ENCODE data around the gene MBNL2. TPM values are rescaled to one million over a fixed set of nuclear protein-coding genes. Genes with fewer than 3 reads are reported as not detected.

Gene MBNL2
- total and polyA plus RNA-seq, 2 donors from 2014 or later = 18.8 to 70.5 TPM

DNA sequence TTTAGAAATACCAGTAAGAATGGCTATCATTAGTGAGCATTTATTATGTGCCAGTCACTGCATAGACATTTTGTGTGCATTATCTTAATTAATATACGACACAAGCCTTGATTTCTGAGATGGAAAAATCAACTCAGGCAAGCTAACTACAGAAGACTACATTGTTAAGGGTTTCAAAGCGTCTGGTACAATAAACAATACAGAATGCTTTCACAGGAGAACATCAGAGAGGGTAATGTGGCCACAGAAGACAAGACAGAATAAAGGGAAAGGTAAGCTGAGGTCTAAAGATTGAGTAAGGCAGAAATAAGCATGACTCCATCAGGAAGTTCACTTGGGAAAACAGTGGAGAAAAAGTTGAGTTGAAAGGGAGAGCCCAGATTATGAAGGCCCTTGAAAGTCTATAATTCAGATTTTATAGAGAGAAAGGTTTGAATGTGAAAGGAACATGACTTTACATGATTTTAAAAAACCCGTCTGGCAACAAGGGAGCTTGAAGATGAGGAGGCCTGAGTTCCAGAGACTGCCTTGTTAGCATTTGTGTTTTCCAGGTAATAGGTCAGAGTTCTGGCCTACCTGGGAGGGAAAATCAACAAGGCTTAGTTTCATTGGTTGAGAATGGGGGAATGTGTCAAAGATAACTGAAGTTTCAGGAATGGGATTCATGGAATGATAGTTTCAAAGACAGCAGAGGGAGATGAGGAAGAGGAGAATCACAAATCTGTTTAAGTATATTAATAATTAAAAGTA, 1.8 kb upstream of the MBNL2 start:
- Histone ChIP-seq H3K36me3 (ENCODE audit: control insufficient read depth in 2 of 3, insufficient read depth in 3 of 3, low read length in 3 of 3) (no peaks in the 10 kb centered on the region), H3K4me3 (ENCODE audit: low read length in 3 of 3) (no peak overlapping the region), H3K4me1 (ENCODE audit: control insufficient read depth in 2 of 3, insufficient read depth in 2 of 3, low read depth in 1 of 3, low read length in 3 of 3) (peaks cover 4 to 18% (median 9%) of the 10 kb centered on the region in 3 donors), H3K27ac (ENCODE audit: low read depth in 2 of 2, low read length in 2 of 2) (no peak overlapping the region), H3K9me3 (ENCODE audit: control insufficient read depth in 2 of 3, insufficient read depth in 1 of 3, low read length in 3 of 3) (no peaks in the 10 kb centered on the region), H3K9ac (ENCODE audit: low read length in 3 of 3) (no peak overlapping the region), H3K27me3 (ENCODE audit: control insufficient read depth, insufficient read depth, low read length) (no peaks in the 10 kb centered on the region)
- FAIRE-seq = no peak
- TF ChIP-seq, protein P1, sequence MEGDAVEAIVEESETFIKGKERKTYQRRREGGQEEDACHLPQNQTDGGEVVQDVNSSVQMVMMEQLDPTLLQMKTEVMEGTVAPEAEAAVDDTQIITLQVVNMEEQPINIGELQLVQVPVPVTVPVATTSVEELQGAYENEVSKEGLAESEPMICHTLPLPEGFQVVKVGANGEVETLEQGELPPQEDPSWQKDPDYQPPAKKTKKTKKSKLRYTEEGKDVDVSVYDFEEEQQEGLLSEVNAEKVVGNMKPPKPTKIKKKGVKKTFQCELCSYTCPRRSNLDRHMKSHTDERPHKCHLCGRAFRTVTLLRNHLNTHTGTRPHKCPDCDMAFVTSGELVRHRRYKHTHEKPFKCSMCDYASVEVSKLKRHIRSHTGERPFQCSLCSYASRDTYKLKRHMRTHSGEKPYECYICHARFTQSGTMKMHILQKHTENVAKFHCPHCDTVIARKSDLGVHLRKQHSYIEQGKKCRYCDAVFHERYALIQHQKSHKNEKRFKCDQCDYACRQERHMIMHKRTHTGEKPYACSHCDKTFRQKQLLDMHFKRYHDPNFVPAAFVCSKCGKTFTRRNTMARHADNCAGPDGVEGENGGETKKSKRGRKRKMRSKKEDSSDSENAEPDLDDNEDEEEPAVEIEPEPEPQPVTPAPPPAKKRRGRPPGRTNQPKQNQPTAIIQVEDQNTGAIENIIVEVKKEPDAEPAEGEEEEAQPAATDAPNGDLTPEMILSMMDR (IDR thresholded peaks at IDR 0.05; ENCODE audit: borderline replicate concordance, extremely low read depth, insufficient read depth) = no peak
- DNase-seq = no peak
- intact Hi-C loops (cut with DNase I) = loop anchor here (10.0 kb wide), 1 partner anchor 114 kb away; no protein-coding TSS in a partner anchor

DNA sequence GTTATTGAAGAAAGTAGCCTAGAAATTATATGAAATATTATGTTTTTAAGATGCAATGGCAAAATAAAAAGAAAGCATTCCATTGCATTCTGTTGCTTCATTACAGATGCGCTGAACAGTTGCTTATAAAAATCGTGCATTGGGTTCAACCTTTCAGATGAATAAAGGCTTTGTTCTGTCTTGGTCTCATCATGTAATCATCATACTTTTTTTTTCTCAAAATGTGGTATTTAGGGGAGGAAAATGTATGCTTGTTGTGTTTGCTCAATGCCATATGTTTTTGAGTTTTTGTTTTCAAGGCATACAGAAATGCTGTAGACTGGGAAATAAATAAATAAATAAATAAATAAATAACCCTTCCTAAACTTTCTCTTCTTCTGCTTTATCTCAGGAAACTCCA, 1.1 kb upstream of the MBNL2 start:
- DNase-seq = no peak
- Histone ChIP-seq H3K9me3 (ENCODE audit: control insufficient read depth in 2 of 3, insufficient read depth in 1 of 3, low read length in 3 of 3) (no peaks in the 10 kb centered on the region), H3K27ac (ENCODE audit: low read depth in 2 of 2, low read length in 2 of 2) (no peak overlapping the region), H3K4me1 (ENCODE audit: control insufficient read depth in 2 of 3, insufficient read depth in 2 of 3, low read depth in 1 of 3, low read length in 3 of 3) (peaks cover 7 to 19% (median 14%) of the 10 kb centered on the region in 3 donors), H3K9ac (ENCODE audit: low read length in 3 of 3) (no peak overlapping the region), H3K4me3 (ENCODE audit: low read length in 3 of 3) (no peak overlapping the region), H3K36me3 (ENCODE audit: control insufficient read depth in 2 of 3, insufficient read depth in 3 of 3, low read length in 3 of 3) (no peaks in the 10 kb centered on the region), H3K27me3 (ENCODE audit: control insufficient read depth, insufficient read depth, low read length) (no peaks in the 10 kb centered on the region)
- FAIRE-seq = no peak
- TF ChIP-seq, protein P1 (IDR thresholded peaks at IDR 0.05; ENCODE audit: borderline replicate concordance, extremely low read depth, insufficient read depth) = no peak
- intact Hi-C loops (cut with DNase I) = loop anchor here (10.0 kb wide), 1 partner anchor 114 kb away; no protein-coding TSS in a partner anchor

DNA sequence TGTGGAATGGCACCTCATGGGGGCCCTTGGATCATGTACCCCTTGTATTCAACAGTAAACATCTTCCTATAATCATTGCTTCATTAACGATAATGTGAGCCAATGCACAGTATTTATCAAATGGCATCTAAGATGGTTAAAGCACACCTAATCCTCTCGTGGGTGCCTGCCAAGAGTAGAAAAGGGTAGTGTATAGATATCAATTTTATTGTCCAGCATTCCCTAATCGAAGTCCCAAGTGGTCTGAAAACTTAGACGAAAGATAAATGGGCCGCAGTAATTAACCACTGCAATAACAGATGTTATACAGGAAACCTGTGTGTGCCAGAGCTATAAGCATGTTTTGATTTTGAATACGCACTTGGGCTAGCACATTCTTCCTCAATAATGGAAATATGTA, 667 bp upstream of the MBNL2 start:
- TF ChIP-seq, protein P1 (IDR thresholded peaks at IDR 0.05; ENCODE audit: borderline replicate concordance, extremely low read depth, insufficient read depth) = no peak
- Histone ChIP-seq H3K36me3 (ENCODE audit: control insufficient read depth in 2 of 3, insufficient read depth in 3 of 3, low read length in 3 of 3) (no peaks in the 10 kb centered on the region), H3K4me3 (ENCODE audit: low read length in 3 of 3) (peak overlapping the region; percentile 78 to 91 (median 91)), H3K27ac (ENCODE audit: low read depth in 2 of 2, low read length in 2 of 2) (peak overlapping the region in 1 of 2 donors; percentile 57), H3K9ac (ENCODE audit: low read length in 3 of 3) (peak overlapping the region in 2 of 3 donors; percentile 62 to 89), H3K27me3 (ENCODE audit: control insufficient read depth, insufficient read depth, low read length) (no peaks in the 10 kb centered on the region), H3K4me1 (ENCODE audit: control insufficient read depth in 2 of 3, insufficient read depth in 2 of 3, low read depth in 1 of 3, low read length in 3 of 3) (peaks cover 7 to 24% (median 19%) of the 10 kb centered on the region in 3 donors), H3K9me3 (ENCODE audit: control insufficient read depth in 2 of 3, insufficient read depth in 1 of 3, low read length in 3 of 3) (no peaks in the 10 kb centered on the region)
- DNase-seq (no peak), FAIRE-seq (no peak)
- intact Hi-C loops (cut with DNase I) = loop anchor here (10.0 kb wide), 1 partner anchor 113 kb away; no protein-coding TSS in a partner anchor

All from kidney (tissue), 14 donors.